ENCODE data around the gene NELL2. TPM values are rescaled to one million over a fixed set of nuclear protein-coding genes. Genes with fewer than 3 reads are reported as not detected.

NELL2 gene
- polyA plus RNA-seq, 2 donors, result 0.44 to 0.63 TPM

DNA sequence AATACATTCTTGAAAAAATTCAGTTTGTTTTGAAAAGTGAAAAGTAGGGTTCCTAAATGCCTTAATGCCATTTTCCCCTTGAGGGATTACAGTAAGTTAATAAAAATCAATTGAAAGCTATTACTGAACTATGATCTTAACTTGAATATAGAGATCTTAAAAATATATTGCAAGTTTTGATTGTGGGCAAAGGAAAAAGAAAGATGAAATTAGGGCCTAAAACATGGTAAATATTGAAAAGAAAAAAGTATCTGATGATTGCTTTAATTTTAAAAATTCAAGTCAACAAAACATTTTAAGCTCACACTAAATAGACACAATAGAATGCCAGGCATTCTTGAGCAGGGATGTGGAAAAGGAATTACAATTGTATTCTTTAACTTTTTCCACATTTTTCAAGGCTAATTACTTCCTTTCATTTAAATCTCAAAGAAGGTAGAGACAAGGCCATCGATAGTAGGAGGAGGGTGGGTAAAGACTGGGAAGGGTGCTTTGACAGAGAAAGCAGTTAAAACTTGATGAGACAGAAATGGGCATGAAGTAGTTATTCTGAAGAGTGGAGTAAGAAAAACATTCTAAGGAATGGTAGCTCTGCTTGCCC lies 294.4 kb downstream of the NELL2 start:
- no peaks in the 10 kb centered on the region for H3K36me3 ChIP-seq (ENCODE audit: control insufficient read depth in 2 of 2, insufficient read depth in 2 of 2, low read length in 1 of 2)
- H3K4me1 ChIP-seq (ENCODE audit: control insufficient read depth in 2 of 2, insufficient read depth in 2 of 2, low read length in 1 of 2), result no peaks in the 10 kb centered on the region
- no peak overlapping the region for H3K4me3 ChIP-seq (ENCODE audit: low read depth in 1 of 2, low read length in 2 of 2)
- H3K27me3 ChIP-seq (ENCODE audit: control insufficient read depth in 1 of 2, insufficient read depth in 2 of 2, low read length in 2 of 2), result no peaks in the 10 kb centered on the region
- no peak overlapping the region for H3K27ac ChIP-seq (ENCODE audit: low read depth in 2 of 2, low read length in 1 of 2)
- H3K9me3 ChIP-seq (ENCODE audit: control insufficient read depth in 2 of 2, insufficient read depth in 1 of 2, low read depth in 1 of 2, low read length in 1 of 2), result no peaks in the 10 kb centered on the region
- 17 to 19% methylated on average over 1 of the region's 1 CpG for WGBS, 2 donors

DNA sequence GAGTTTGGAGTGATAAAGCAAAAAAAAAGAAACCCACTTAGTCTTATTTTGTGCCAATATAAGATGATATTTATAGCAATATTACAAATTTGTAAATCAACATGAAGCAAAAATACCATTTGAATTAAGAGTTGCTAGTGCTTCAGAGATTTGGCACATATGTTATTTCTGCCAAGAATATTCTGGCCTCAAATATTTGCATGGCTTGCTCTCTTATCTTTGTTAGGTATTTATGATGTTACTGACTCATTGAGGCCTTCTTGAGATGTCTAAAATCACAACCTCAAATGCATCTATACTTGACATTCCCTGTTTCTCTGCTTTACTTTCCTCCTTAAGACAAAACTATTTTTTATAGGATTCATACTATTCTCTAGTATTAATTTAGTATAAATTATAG lies 301.5 kb downstream of the NELL2 start:
- Histone ChIP-seq H3K36me3 (ENCODE audit: control insufficient read depth in 2 of 2, insufficient read depth in 2 of 2, low read length in 1 of 2) (no peaks in the 10 kb centered on the region), H3K9me3 (ENCODE audit: control insufficient read depth in 2 of 2, insufficient read depth in 1 of 2, low read depth in 1 of 2, low read length in 1 of 2) (no peaks in the 10 kb centered on the region), H3K4me1 (ENCODE audit: control insufficient read depth in 2 of 2, insufficient read depth in 2 of 2, low read length in 1 of 2) (no peaks in the 10 kb centered on the region), H3K27ac (ENCODE audit: low read depth in 2 of 2, low read length in 1 of 2) (no peak overlapping the region), H3K27me3 (ENCODE audit: control insufficient read depth in 1 of 2, insufficient read depth in 2 of 2, low read length in 2 of 2) (no peaks in the 10 kb centered on the region), H3K4me3 (ENCODE audit: low read depth in 1 of 2, low read length in 2 of 2) (no peak overlapping the region)

DNA sequence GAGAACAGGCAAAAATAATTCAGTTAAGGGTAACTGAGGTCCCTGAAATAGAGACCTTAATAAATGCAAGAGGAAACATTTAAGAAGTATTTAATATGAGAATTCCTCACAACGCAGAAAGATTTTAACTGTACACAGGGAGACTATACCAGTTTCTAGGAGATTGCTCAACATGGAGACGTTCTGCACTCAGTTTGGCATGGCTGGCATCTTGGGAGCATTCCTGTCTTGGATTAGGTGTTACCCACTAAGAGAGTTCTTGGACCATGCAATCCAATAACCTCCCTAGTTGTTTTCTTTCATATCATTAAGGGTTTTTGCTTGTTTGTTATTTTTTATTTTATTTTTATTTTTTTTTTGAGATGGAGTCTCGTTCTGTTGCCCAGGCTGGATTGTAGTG lies 302.4 kb downstream of the NELL2 start:
- H3K27me3 ChIP-seq (ENCODE audit: control insufficient read depth in 1 of 2, insufficient read depth in 2 of 2, low read length in 2 of 2), result no peaks in the 10 kb centered on the region
- H3K27ac ChIP-seq (ENCODE audit: low read depth in 2 of 2, low read length in 1 of 2), result no peak overlapping the region
- WGBS, 2 donors, result 77 to 84% methylated on average over 3 of the region's 3 CpGs
- no peak overlapping the region for H3K4me3 ChIP-seq (ENCODE audit: low read depth in 1 of 2, low read length in 2 of 2)
- no peaks in the 10 kb centered on the region for H3K9me3 ChIP-seq (ENCODE audit: control insufficient read depth in 2 of 2, insufficient read depth in 1 of 2, low read depth in 1 of 2, low read length in 1 of 2)
- no peaks in the 10 kb centered on the region for H3K4me1 ChIP-seq (ENCODE audit: control insufficient read depth in 2 of 2, insufficient read depth in 2 of 2, low read length in 1 of 2)
- H3K36me3 ChIP-seq (ENCODE audit: control insufficient read depth in 2 of 2, insufficient read depth in 2 of 2, low read length in 1 of 2), result no peaks in the 10 kb centered on the region

DNA sequence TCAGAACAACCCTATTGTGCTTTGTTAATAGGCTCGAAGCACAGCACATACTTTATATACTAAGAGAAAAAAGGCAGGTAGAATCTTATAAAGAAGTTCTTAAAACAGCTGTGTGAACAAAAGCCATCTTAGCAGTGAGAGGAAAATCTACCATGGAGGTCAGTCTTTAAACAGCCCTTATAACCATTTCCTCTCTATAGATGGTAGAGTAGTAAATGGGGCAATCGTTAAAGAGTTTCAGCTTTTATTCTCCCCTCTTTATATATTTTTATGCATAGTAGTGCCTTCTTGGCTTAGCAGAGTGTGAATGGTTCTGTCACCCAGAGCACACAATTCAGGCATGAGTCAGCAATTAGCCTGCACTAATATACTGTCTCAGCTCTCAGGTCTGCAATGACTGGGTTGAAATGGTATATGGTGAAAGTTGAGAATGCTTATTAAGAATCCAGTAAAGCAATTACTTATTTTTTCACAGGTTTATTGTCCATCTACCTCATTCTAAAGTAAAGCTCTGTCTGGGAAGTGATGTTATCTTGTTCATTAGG lies 305.0 kb downstream of the NELL2 start:
- Histone ChIP-seq H3K36me3 (ENCODE audit: control insufficient read depth in 2 of 2, insufficient read depth in 2 of 2, low read length in 1 of 2) (no peaks in the 10 kb centered on the region), H3K4me3 (ENCODE audit: low read depth in 1 of 2, low read length in 2 of 2) (no peak overlapping the region), H3K27me3 (ENCODE audit: control insufficient read depth in 1 of 2, insufficient read depth in 2 of 2, low read length in 2 of 2) (no peaks in the 10 kb centered on the region), H3K27ac (ENCODE audit: low read depth in 2 of 2, low read length in 1 of 2) (no peak overlapping the region), H3K9me3 (ENCODE audit: control insufficient read depth in 2 of 2, insufficient read depth in 1 of 2, low read depth in 1 of 2, low read length in 1 of 2) (no peaks in the 10 kb centered on the region), H3K4me1 (ENCODE audit: control insufficient read depth in 2 of 2, insufficient read depth in 2 of 2, low read length in 1 of 2) (no peaks in the 10 kb centered on the region)
- WGBS, 2 donors, result 74 to 76% methylated on average over 2 of the region's 2 CpGs

DNA sequence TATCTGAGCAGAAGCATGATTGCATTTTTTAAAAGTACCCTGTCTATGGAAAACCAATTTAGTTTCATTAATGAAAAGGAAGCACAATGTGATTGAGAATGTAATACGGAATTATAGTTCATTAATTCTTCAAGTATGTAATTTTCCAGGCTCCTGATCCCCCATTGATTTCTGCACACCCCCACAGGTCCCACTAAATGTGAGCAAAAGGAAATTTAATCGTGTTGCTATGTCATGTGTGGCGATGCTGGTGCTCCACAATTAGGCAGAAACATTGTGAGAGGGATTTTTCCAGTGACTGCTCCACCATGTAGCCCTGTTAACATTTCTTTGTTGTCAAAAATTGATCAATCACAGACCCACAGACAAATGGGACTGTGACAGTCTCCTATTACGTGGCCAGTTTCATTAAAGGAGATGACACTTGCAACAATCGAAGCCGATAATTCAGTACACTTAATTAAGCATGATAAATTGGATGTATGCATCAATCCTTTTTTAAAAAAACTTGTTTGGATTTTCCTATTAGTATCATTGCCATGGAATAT lies 306.0 kb downstream of the NELL2 start:
- Histone ChIP-seq H3K4me3 (ENCODE audit: low read depth in 1 of 2, low read length in 2 of 2) (no peak overlapping the region), H3K27me3 (ENCODE audit: control insufficient read depth in 1 of 2, insufficient read depth in 2 of 2, low read length in 2 of 2) (no peaks in the 10 kb centered on the region), H3K4me1 (ENCODE audit: control insufficient read depth in 2 of 2, insufficient read depth in 2 of 2, low read length in 1 of 2) (no peaks in the 10 kb centered on the region), H3K9me3 (ENCODE audit: control insufficient read depth in 2 of 2, insufficient read depth in 1 of 2, low read depth in 1 of 2, low read length in 1 of 2) (no peaks in the 10 kb centered on the region), H3K36me3 (ENCODE audit: control insufficient read depth in 2 of 2, insufficient read depth in 2 of 2, low read length in 1 of 2) (no peaks in the 10 kb centered on the region), H3K27ac (ENCODE audit: low read depth in 2 of 2, low read length in 1 of 2) (no peak overlapping the region)
- WGBS, 2 donors, result 85 to 88% methylated on average over 6 of the region's 6 CpGs

DNA sequence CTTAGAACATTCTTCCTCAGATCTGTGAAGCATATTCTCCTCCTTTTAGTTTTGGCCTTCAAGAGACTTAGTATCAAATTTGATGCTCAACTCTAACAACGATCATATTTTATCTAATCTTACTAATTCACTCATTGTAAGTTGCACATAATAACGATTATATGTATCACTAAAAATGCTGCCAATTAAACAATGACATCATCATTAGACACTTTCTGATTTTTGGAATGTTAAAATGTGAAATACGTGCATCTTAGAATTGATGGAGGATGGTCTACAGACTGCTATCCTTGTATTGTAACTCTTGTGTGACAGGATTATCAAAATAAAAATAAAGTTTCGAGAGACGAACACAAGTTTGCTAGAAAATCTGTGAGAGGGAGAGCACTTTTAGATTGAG lies 311.0 kb downstream of the NELL2 start:
- H3K27ac ChIP-seq (ENCODE audit: low read depth in 2 of 2, low read length in 1 of 2), result no peak overlapping the region
- no peaks in the 10 kb centered on the region for H3K27me3 ChIP-seq (ENCODE audit: control insufficient read depth in 1 of 2, insufficient read depth in 2 of 2, low read length in 2 of 2)
- H3K36me3 ChIP-seq (ENCODE audit: control insufficient read depth in 2 of 2, insufficient read depth in 2 of 2, low read length in 1 of 2), result no peaks in the 10 kb centered on the region
- no peaks in the 10 kb centered on the region for H3K9me3 ChIP-seq (ENCODE audit: control insufficient read depth in 2 of 2, insufficient read depth in 1 of 2, low read depth in 1 of 2, low read length in 1 of 2)
- no peaks in the 10 kb centered on the region for H3K4me1 ChIP-seq (ENCODE audit: control insufficient read depth in 2 of 2, insufficient read depth in 2 of 2, low read length in 1 of 2)
- no peak overlapping the region for H3K4me3 ChIP-seq (ENCODE audit: low read depth in 1 of 2, low read length in 2 of 2)
- WGBS, 2 donors, result 87 to 88% methylated on average over 5 of the region's 5 CpGs

DNA sequence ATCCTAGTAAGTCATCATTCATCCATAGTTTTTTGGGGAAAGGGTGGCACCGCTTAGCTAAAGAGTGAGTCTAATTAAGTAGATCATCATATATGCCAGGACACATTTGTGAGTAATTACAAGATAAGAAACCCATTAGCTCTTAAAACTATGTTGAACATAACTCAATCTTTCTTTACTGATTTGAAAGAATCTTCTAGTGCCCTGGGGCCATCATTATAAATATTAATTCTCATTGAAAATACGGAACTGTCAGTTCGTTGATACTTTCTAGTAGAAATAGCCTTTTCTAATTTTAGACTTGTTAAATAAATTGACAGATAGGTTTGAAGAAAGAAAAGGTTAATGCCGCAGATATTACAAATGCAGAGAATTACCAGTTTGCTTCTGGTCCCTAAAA lies 312.6 kb downstream of the NELL2 start:
- WGBS, 2 donors, result 69 to 81% methylated on average over 4 of the region's 4 CpGs
- Histone ChIP-seq H3K27ac (ENCODE audit: low read depth in 2 of 2, low read length in 1 of 2) (no peak overlapping the region), H3K4me3 (ENCODE audit: low read depth in 1 of 2, low read length in 2 of 2) (no peak overlapping the region), H3K9me3 (ENCODE audit: control insufficient read depth in 2 of 2, insufficient read depth in 1 of 2, low read depth in 1 of 2, low read length in 1 of 2) (peaks cover 0 to under 1% of the 10 kb centered on the region in 2 donors), H3K4me1 (ENCODE audit: control insufficient read depth in 2 of 2, insufficient read depth in 2 of 2, low read length in 1 of 2) (no peaks in the 10 kb centered on the region), H3K36me3 (ENCODE audit: control insufficient read depth in 2 of 2, insufficient read depth in 2 of 2, low read length in 1 of 2) (no peaks in the 10 kb centered on the region), H3K27me3 (ENCODE audit: control insufficient read depth in 1 of 2, insufficient read depth in 2 of 2, low read length in 2 of 2) (no peaks in the 10 kb centered on the region)

- Histone ChIP-seq H3K36me3 (ENCODE audit: control insufficient read depth in 2 of 2, insufficient read depth in 2 of 2, low read length in 1 of 2) (no peaks in the 10 kb centered on the region), H3K4me1 (ENCODE audit: control insufficient read depth in 2 of 2, insufficient read depth in 2 of 2, low read length in 1 of 2) (no peaks in the 10 kb centered on the region), H3K27me3 (ENCODE audit: control insufficient read depth in 1 of 2, insufficient read depth in 2 of 2, low read length in 2 of 2) (no peaks in the 10 kb centered on the region), H3K27ac (ENCODE audit: low read depth in 2 of 2, low read length in 1 of 2) (no peak overlapping the region), H3K4me3 (ENCODE audit: low read depth in 1 of 2, low read length in 2 of 2) (no peak overlapping the region), H3K9me3 (ENCODE audit: control insufficient read depth in 2 of 2, insufficient read depth in 1 of 2, low read depth in 1 of 2, low read length in 1 of 2) (peaks cover 0 to 3% of the 10 kb centered on the region in 2 donors)
- 89 to 94% methylated on average over 14 of the region's 14 CpGs for whole genome bisulfite sequencing, 2 donors
Measured at GRCh38 chr12:44558340-44559100, 317.6 kb downstream of the NELL2 start.

- H3K4me1 ChIP-seq (ENCODE audit: control insufficient read depth in 2 of 2, insufficient read depth in 2 of 2, low read length in 1 of 2), result no peaks in the 10 kb centered on the region
- no peaks in the 10 kb centered on the region for H3K27me3 ChIP-seq (ENCODE audit: control insufficient read depth in 1 of 2, insufficient read depth in 2 of 2, low read length in 2 of 2)
- H3K9me3 ChIP-seq (ENCODE audit: control insufficient read depth in 2 of 2, insufficient read depth in 1 of 2, low read depth in 1 of 2, low read length in 1 of 2), result peaks cover 0 to 3% of the 10 kb centered on the region in 2 donors
Measured at GRCh38 chr12:44555454-44555853, 320.7 kb downstream of the NELL2 start.

More at GRCh38 chr12:44555454-44555853, 320.7 kb downstream of the NELL2 start:
- H3K36me3 ChIP-seq (ENCODE audit: control insufficient read depth in 2 of 2, insufficient read depth in 2 of 2, low read length in 1 of 2), result no peaks in the 10 kb centered on the region
- no peak overlapping the region for H3K27ac ChIP-seq (ENCODE audit: low read depth in 2 of 2, low read length in 1 of 2)
- no peak overlapping the region for H3K4me3 ChIP-seq (ENCODE audit: low read depth in 1 of 2, low read length in 2 of 2)
